ENCODE data around the gene SPATA18.
A peak's percentile ranks its signal among the peaks of the same experiment; 100 is the strongest.

SPATA18 gene

GRCh38 chr4:52051615-52052474, 741 bp downstream of the SPATA18 start (continued):
- TF ChIP-seq ZBTB10 (tag by site-specific recombination; IDR thresholded peaks at IDR 0.05) (peak; percentile 33; the same call in 1 of the 2 replicates), YY1 (tag by site-specific recombination; IDR thresholded peaks at IDR 0.05) (0 out of 2 replicates have a peak, but pooled peaks have one; percentile 29), ZNF561 (tag by site-specific recombination; IDR thresholded peaks at IDR 0.05; ENCODE audit: borderline replicate concordance) (0 out of 2 replicates have a peak, but pooled peaks have one; percentile 6), KLF9 (tag by site-specific recombination; IDR thresholded peaks at IDR 0.05; ENCODE audit: low read depth) (0 out of 2 replicates have a peak, but pooled peaks have one; percentile 9), ZBTB20 (tag by site-specific recombination; IDR thresholded peaks at IDR 0.05) (0 out of 2 replicates have a peak, but pooled peaks have one; percentile 4), SP7 (tag by site-specific recombination; IDR thresholded peaks at IDR 0.05) (peak; percentile 25; the same call in 1 of the 2 replicates)

- POLR2A ChIA-PET = interaction anchor here (2.2 kb wide), 1 partner anchor 14 kb away, joined by 10 read pairs; the partner anchor contains the start of gene SGCB
- Histone ChIP-seq H3K4me3 (ENCODE audit: low read depth, low read length) (no peak overlapping the region), H3K9me3 (ENCODE audit: control insufficient read depth, insufficient read depth, low read depth, low read length) (no peaks in the 10 kb centered on the region), H3K27ac (ENCODE audit: extremely low read depth, low read depth, low read length) (no peak overlapping the region), H3K4me1 (ENCODE audit: control insufficient read depth, insufficient read depth, low read length) (no peaks in the 10 kb centered on the region), H3K36me3 (ENCODE audit: control insufficient read depth in 2 of 2, insufficient read depth in 1 of 2, low read length in 2 of 2) (no peaks in the 10 kb centered on the region)
- CTCF ChIA-PET = no interaction called here
- TF ChIP-seq ZNF366 (tag by site-specific recombination; conservative IDR thresholded peaks at IDR 0.05) = no peak
- no peak for TF ChIP-seq HOXC10 (CRISPR knock-in tag; IDR thresholded peaks at IDR 0.05)
- no peak for TF ChIP-seq REST (tag by site-specific recombination; IDR thresholded peaks at IDR 0.05)
- TF ChIP-seq ZSCAN23 (tag by site-specific recombination; IDR thresholded peaks at IDR 0.05) = no peak
- no peak for TF ChIP-seq ZNF311 (tag by site-specific recombination; IDR thresholded peaks at IDR 0.05; ENCODE audit: borderline replicate concordance)
- no peak for TF ChIP-seq ZBTB6 (tag by site-specific recombination; IDR thresholded peaks at IDR 0.05)
- no peak for TF ChIP-seq SALL2 (tag by site-specific recombination; IDR thresholded peaks at IDR 0.05; ENCODE audit: borderline replicate concordance)
- TF ChIP-seq ZSCAN18 (tag by site-specific recombination; IDR thresholded peaks at IDR 0.05) = no peak
- no peak for TF ChIP-seq ZNF280D (tag by site-specific recombination; IDR thresholded peaks at IDR 0.05)
- TF ChIP-seq ZNF140 (tag by site-specific recombination; IDR thresholded peaks at IDR 0.05) = no peak
- TF ChIP-seq ZNF184 (tag by site-specific recombination; IDR thresholded peaks at IDR 0.05) = no peak
Observed at GRCh38 chr4:52052475-52052780, 1.3 kb downstream of the SPATA18 start.

All from HEK293 (cell line).